SJSA1 (cell line): ENCODE data around the gene TJP3. TPM values are rescaled to one million over a fixed set of nuclear protein-coding genes. Genes with fewer than 3 reads are reported as not detected.
"Not testable (repeated sequence)": the region's sequence is repeated elsewhere in the genome, so short reads cannot be mapped to it uniquely, and the experiment has no call there.

Source experiments
- DNase-seq, 2 experiments: peaks; one replicate each; pipeline ENCODE4 v3.0.0-alpha.2; 2015 to 2020; ENCODE audit warnings: low spot score in 2 of 2, low read depth in 1 of 2
- H3K27ac ChIP-seq: fragments of 250-450 bp; sonication (Bioruptor Pico); 2 replicates; pipeline ENCODE4 v1.5.1; 2020; ENCODE audit warnings: mild to moderate bottlenecking, moderate library complexity
- H3K27me3 ChIP-seq: fragments of 250-450 bp; sonication (Bioruptor Pico); replicated peaks from 2 replicates; pipeline ENCODE4 v1.5.1; 2020; ENCODE audit warnings: mild to moderate bottlenecking, moderate library complexity
- H3K36me3 ChIP-seq: fragments of 250-450 bp; sonication (Bioruptor Pico); 2 replicates; pipeline ENCODE4 v1.5.1; 2020; ENCODE audit warnings: mild to moderate bottlenecking
- H3K4me1 ChIP-seq: fragments of 250-450 bp; sonication (Bioruptor Pico); replicated peaks from 2 replicates; pipeline ENCODE4 v1.6.1; 2021; ENCODE audit warnings: mild to moderate bottlenecking
- H3K4me3 ChIP-seq: fragments of 250-450 bp; sonication (Bioruptor Pico); 2 replicates; pipeline ENCODE4 v1.5.1; 2020; ENCODE audit warnings: mild to moderate bottlenecking
- H3K9me3 ChIP-seq: fragments of 250-450 bp; sonication (Bioruptor Pico); replicated peaks from 2 replicates; pipeline ENCODE4 v1.5.1; 2020; ENCODE audit warnings: mild to moderate bottlenecking
- total RNA-seq: library from RNA; depleted of rRNA; stranded (reverse); fragments of >200 nt; shearing (Covaris generic); gene quantifications from 2 replicates; pipeline ENCODE4 v1.2.3, GENCODE V29; 2014; rRNA removed

TJP3 gene, protein sequence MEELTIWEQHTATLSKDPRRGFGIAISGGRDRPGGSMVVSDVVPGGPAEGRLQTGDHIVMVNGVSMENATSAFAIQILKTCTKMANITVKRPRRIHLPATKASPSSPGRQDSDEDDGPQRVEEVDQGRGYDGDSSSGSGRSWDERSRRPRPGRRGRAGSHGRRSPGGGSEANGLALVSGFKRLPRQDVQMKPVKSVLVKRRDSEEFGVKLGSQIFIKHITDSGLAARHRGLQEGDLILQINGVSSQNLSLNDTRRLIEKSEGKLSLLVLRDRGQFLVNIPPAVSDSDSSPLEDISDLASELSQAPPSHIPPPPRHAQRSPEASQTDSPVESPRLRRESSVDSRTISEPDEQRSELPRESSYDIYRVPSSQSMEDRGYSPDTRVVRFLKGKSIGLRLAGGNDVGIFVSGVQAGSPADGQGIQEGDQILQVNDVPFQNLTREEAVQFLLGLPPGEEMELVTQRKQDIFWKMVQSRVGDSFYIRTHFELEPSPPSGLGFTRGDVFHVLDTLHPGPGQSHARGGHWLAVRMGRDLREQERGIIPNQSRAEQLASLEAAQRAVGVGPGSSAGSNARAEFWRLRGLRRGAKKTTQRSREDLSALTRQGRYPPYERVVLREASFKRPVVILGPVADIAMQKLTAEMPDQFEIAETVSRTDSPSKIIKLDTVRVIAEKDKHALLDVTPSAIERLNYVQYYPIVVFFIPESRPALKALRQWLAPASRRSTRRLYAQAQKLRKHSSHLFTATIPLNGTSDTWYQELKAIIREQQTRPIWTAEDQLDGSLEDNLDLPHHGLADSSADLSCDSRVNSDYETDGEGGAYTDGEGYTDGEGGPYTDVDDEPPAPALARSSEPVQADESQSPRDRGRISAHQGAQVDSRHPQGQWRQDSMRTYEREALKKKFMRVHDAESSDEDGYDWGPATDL
- not detected in 2 replicates for total RNA-seq

- H3K27me3 ChIP-seq: 0 out of 2 replicates have a peak, but pooled peaks cover 4% of the 10 kb centered on the region
- H3K27ac ChIP-seq: no peak within 1 kb of the TSS
- no peak within 1 kb of the TSS for H3K4me3 ChIP-seq
- no peaks in the 10 kb centered on the region for H3K4me1 ChIP-seq
- DNase-seq: no peak
- no peaks in the 10 kb centered on the region for H3K36me3 ChIP-seq
- H3K9me3 ChIP-seq: no peaks in the 10 kb centered on the region
Measured at GRCh38 chr19:3708207-3708931, at the start of gene TJP3. TSS of gene TJP3 (plus strand) at chr19:3708384. CDS start at chr19:3728433, 20,049 bp downstream.

GRCh38 chr19:3658870-3659745, 49.1 kb upstream of the TJP3 start:
- Histone ChIP-seq H3K27ac (no peak overlapping the region), H3K9me3 (no peaks in the 10 kb centered on the region)

GRCh38 chr19:3659746-3660112, 48.5 kb upstream of the TJP3 start:
- Histone ChIP-seq H3K36me3 (peaks cover 63% of the 10 kb centered on the region), H3K27ac (no peak overlapping the region), H3K9me3 (no peaks in the 10 kb centered on the region), H3K4me1 (peaks cover 15% of the 10 kb centered on the region), H3K4me3 (no peak overlapping the region), H3K27me3 (no peaks in the 10 kb centered on the region)
- DNase-seq: no peak

More at GRCh38 chr19:3658870-3659745, 49.1 kb upstream of the TJP3 start:
- no peak for DNase-seq
- Histone ChIP-seq H3K27me3 (no peaks in the 10 kb centered on the region), H3K4me3 (no peak overlapping the region), H3K36me3 (peaks cover 64% of the 10 kb centered on the region), H3K4me1 (peaks cover 15% of the 10 kb centered on the region)

DNA sequence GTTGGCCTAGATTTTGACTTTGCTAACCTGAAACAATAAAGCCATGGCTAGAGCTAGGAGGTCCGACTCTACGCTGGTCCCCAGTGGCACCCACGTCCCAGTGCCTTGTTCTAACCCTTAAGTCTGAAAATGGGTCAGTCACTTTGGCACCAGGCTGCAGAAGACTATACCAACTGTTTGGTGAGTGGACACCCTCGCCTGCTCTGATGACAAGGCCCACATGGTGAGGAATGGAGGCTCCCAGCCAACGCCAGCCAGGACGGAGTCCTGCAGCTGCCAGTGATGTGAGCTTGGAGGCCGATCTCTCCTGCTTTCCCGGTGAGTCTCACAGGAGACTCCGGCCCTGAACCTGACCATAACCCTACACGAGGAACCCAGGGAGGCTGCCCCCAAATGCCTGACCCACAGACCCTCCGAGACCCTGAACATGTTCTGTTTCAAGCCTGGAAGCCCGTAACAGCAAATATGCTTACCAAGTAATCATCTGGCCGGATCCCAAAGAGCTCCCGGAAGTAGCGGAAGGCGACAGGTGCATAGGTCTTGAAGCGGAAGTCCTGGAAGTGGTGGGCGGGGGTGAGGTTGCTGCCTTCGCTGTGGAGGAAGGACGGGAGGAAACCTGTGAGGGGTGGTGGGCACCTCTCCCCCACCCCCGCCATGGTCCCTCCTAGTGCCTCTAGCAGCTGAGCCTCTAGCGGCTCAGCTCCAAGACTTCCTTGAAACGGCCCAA, 47.5 kb upstream of the TJP3 start:
- Histone ChIP-seq H3K36me3 (peaks cover 71% of the 10 kb centered on the region), H3K4me3 (no peak overlapping the region), H3K27me3 (no peaks in the 10 kb centered on the region), H3K4me1 (peaks cover 7% of the 10 kb centered on the region), H3K27ac (no peak overlapping the region), H3K9me3 (no peaks in the 10 kb centered on the region)
- DNase-seq: no peak

GRCh38 chr19:3661284-3662238, 46.6 kb upstream of the TJP3 start:
- Histone ChIP-seq H3K4me3 (no peak overlapping the region), H3K36me3 (peaks cover 71% of the 10 kb centered on the region)

DNA sequence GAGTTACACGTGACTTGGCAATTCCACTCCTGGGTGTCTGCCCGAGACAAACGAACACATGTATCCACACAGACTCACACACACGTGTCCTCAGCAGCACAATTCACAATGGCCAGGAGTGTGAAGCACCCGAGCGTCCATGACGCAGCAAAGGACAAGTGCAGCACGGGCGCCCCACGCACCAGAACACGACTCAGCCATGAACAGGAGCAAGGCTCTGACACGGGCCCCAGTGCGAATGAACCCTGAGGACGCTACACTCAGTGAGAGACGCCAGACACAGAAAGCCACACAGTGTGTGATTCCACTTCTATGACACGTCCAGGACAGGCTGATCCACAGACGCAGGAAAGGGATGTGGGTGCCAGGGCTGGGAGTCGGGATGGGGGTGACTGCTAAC, 44.3 kb upstream of the TJP3 start:
- H3K36me3 ChIP-seq: peaks cover 55% of the 10 kb centered on the region
- H3K4me1 ChIP-seq: no peaks in the 10 kb centered on the region
- H3K4me3 ChIP-seq: no peak overlapping the region
- no peaks in the 10 kb centered on the region for H3K9me3 ChIP-seq
- H3K27me3 ChIP-seq: no peaks in the 10 kb centered on the region
- H3K27ac ChIP-seq: no peak overlapping the region
- DNase-seq: no peak

More at GRCh38 chr19:3661284-3662238, 46.6 kb upstream of the TJP3 start:
- Histone ChIP-seq H3K27me3 (no peaks in the 10 kb centered on the region), H3K9me3 (no peaks in the 10 kb centered on the region), H3K27ac (no peak overlapping the region), H3K4me1 (no peaks in the 10 kb centered on the region)
- no peak for DNase-seq

- no peak overlapping the region for H3K27ac ChIP-seq
- DNase-seq: no peak
- H3K27me3 ChIP-seq: no peaks in the 10 kb centered on the region
- peaks cover 52% of the 10 kb centered on the region for H3K36me3 ChIP-seq
- H3K4me1 ChIP-seq: peaks cover 2% of the 10 kb centered on the region
- no peaks in the 10 kb centered on the region for H3K9me3 ChIP-seq
- H3K4me3 ChIP-seq: no peak overlapping the region
Measured at GRCh38 chr19:3664879-3665642, 43.1 kb upstream of the TJP3 start.

DNA sequence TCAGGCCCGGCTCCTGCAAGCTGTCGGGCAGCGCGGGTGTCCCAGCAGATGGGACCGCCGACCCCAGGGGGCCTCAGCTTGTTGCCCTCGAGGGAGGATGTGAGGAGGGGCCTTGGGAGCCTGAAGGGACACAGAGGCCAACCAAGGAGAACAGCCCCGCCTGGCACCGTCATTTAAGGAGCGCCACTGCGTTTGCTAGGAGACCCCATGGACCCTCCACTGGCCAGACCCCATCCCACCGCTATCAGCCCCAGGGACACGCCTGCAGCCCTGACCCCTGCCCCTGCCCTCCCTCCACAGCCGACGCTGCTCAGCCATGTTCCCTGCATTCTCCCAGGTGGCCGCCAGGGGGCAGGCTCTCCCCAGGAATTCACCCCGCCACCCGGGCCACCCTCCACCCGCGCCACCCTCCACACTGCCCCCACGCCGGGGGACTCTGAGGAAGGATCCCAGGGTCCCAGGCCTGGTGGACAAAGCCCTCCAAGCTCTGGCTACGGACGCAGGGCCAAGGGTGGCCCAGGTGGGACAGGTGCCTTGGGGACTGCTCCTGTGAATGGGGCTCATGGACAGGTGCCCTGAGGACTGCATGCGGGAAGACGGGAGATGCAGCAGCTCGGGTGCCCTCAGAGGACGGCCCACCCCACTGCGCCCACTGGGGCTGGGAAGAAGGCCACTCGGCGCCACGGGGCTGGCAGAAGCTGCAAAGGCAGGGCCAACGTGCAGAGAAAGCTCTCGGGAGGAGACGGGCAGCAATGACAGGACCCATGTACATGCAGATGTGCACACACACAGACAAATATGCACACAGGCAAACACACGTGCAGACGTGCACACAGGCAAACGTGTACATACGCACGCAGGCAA, 42.3 kb upstream of the TJP3 start:
- DNase-seq: peak; percentile 52 to 68

GRCh38 chr19:3666545-3666856, 41.7 kb upstream of the TJP3 start:
- H3K27ac ChIP-seq, H3K9me3 ChIP-seq, H3K27me3 ChIP-seq, H3K4me3 ChIP-seq, DNase-seq: not testable (repeated sequence)
- peaks cover 16% of the 10 kb centered on the region for H3K4me1 ChIP-seq
- H3K36me3 ChIP-seq: peaks cover 39% of the 10 kb centered on the region

More for the DNA sequence above, 42.3 kb upstream of the TJP3 start:
- Histone ChIP-seq H3K36me3 (peaks cover 43% of the 10 kb centered on the region), H3K9me3 (no peaks in the 10 kb centered on the region), H3K4me3 (no peak overlapping the region), H3K27me3 (no peaks in the 10 kb centered on the region), H3K27ac (no peak overlapping the region), H3K4me1 (peaks cover 10% of the 10 kb centered on the region)

GRCh38 chr19:3667037-3667638, 41.0 kb upstream of the TJP3 start:
- H3K27me3 ChIP-seq: no peaks in the 10 kb centered on the region
- peaks cover 20% of the 10 kb centered on the region for H3K4me1 ChIP-seq
- no peak overlapping the region for H3K27ac ChIP-seq
- no peak overlapping the region for H3K4me3 ChIP-seq
- DNase-seq: no peak
- peaks cover 34% of the 10 kb centered on the region for H3K36me3 ChIP-seq
- no peaks in the 10 kb centered on the region for H3K9me3 ChIP-seq
